ENCODE results near the gene ATP9B. TPM values are rescaled to one million over a fixed set of nuclear protein-coding genes. Genes with fewer than 3 reads are reported as not detected.

Gene ATP9B
- total RNA-seq, 1 donor from 2014 or later, result 52.0 TPM

DNA sequence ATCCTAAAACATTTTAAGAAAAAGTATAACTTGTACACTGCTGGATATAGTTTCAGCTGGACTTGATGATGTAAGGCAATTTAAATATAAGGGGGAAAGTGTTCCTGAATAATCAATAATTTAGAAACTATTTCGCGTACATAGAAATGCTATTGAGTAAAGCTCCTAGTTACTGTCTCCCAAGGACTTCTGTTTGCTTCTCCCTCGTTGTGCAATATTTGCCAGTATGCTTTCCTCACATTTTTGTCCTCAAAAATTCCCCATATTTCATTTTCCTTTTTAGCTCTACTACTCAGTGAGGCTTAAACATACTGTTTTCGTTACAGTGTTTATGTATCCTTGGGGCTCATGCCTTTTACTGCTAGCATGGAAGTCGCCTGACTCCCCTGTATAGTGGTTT is 36.9 kb downstream of the ATP9B start:
- TF ChIP-seq CTCF (IDR thresholded peaks at IDR 0.05; ENCODE audit: unreplicated experiment), result no peak
- Mint-ChIP-seq H3K36me3 (peaks cover 12% of the 10 kb centered on the region), H3K27ac (no peak overlapping the region), H3K4me3 (no peak overlapping the region), H3K4me1 (peaks cover 3% of the 10 kb centered on the region), H3K9me3 (peaks cover 6% of the 10 kb centered on the region), H3K27me3 (ENCODE audit: low read depth) (no peaks in the 10 kb centered on the region)
- DNase-seq (ENCODE audit: low spot score in 2 of 2, unreplicated experiment in 2 of 2), result no peak

- Mint-ChIP-seq H3K27me3 (ENCODE audit: low read depth) (no peaks in the 10 kb centered on the region), H3K4me3 (no peak overlapping the region), H3K4me1 (peaks cover 3% of the 10 kb centered on the region), H3K9me3 (no peaks in the 10 kb centered on the region), H3K36me3 (peaks cover 4% of the 10 kb centered on the region), H3K27ac (no peak overlapping the region)
- no peak for DNase-seq (ENCODE audit: low spot score in 2 of 2, unreplicated experiment in 2 of 2)
- TF ChIP-seq CTCF (IDR thresholded peaks at IDR 0.05; ENCODE audit: unreplicated experiment), result no peak
These were observed 38.7 kb downstream of the ATP9B start for GRCh38 chr18:79107886-79108285.

DNA sequence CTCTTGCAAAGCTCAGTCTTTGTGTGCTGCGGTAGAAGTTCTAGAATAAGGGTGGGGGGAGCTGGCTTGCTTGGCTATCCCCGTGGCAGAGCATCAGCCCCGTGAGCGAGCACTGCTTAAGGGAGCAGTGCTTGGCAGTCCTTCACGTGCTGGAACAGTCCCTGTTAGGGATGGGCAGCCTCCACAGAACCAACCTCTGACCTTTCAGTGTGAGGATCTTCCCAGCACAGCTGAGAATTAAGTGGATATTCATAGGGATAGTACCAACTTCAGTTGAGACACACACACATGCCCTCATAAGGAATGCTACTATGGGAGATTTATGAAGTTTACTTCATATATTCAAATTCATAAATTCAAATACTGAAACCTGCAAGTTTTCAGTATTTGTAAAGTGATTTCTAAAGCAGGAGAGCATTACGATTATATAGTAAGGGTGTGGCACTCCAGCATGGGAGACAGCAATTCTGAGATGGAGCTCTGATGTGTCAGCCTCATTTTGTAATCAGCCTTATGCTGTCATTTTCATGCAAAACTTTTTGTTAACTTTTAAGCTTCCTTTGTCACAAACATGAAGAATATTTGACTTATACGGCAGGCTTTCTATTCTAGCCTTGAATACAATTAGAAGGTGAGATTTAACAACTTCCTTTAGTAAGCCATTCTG is 39.5 kb downstream of the ATP9B start:
- no peak for DNase-seq (ENCODE audit: low spot score in 2 of 2, unreplicated experiment in 2 of 2)
- no peak for TF ChIP-seq CTCF (IDR thresholded peaks at IDR 0.05; ENCODE audit: unreplicated experiment)
- H3K27ac Mint-ChIP-seq, result no peak overlapping the region
- H3K4me1 Mint-ChIP-seq, result peaks cover 3% of the 10 kb centered on the region
- no peaks in the 10 kb centered on the region for H3K27me3 Mint-ChIP-seq (ENCODE audit: low read depth)
- peaks cover 4% of the 10 kb centered on the region for H3K36me3 Mint-ChIP-seq
- no peak overlapping the region for H3K4me3 Mint-ChIP-seq
- H3K9me3 Mint-ChIP-seq, result no peaks in the 10 kb centered on the region

DNA sequence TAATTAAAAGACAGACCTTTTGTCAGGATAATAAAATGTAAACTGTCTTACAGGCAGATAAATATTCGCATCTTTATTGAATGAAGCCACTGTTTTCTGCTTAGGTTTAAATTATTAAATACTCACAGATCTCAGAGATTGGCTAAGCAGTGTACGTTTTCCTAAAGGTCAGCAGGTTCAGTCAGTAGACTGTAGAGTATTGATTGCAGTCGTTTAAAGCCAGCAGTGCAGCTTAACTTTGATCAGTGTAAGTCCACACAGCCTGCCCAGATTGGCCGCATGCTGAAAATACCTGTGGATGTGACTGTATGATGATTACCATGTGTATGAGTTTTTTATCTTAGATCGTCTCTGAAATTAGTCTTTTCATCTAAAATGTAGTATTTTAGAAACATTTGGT is 42.3 kb downstream of the ATP9B start:
- H3K36me3 Mint-ChIP-seq, result peaks cover 11% of the 10 kb centered on the region
- H3K27me3 Mint-ChIP-seq (ENCODE audit: low read depth), result no peaks in the 10 kb centered on the region
- DNase-seq (ENCODE audit: low spot score in 2 of 2, unreplicated experiment in 2 of 2), result no peak
- no peak for TF ChIP-seq CTCF (IDR thresholded peaks at IDR 0.05; ENCODE audit: unreplicated experiment)
- no peaks in the 10 kb centered on the region for H3K9me3 Mint-ChIP-seq
- H3K4me1 Mint-ChIP-seq, result peaks cover 3% of the 10 kb centered on the region
- no peak overlapping the region for H3K27ac Mint-ChIP-seq
- no peak overlapping the region for H3K4me3 Mint-ChIP-seq

DNA sequence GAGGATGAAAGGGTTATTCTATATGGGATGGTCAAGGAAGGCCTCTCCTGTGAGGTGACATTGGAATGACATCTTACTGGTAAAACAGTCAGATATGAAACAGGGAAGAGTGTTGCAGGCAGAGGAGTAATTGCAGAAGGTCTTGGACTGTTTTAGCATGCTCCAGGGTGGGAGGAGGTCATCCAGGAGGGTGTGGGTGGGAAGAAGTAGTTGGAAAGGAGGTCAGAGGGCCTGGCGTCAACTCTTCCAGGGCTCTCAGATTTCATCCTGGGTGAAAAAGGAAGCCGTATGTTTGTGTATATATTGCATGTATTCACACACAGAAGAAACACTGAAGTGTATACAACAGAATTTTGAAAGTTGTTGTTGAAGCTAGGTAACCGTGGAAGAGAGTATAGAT is 48.2 kb downstream of the ATP9B start:
- Mint-ChIP-seq H3K27ac (no peak overlapping the region), H3K9me3 (no peaks in the 10 kb centered on the region)

More for the DNA sequence above, 48.2 kb downstream of the ATP9B start:
- H3K4me1 Mint-ChIP-seq, result no peaks in the 10 kb centered on the region
- H3K36me3 Mint-ChIP-seq, result peaks cover 18% of the 10 kb centered on the region
- H3K4me3 Mint-ChIP-seq, result no peak overlapping the region
- no peaks in the 10 kb centered on the region for H3K27me3 Mint-ChIP-seq (ENCODE audit: low read depth)
- TF ChIP-seq CTCF (IDR thresholded peaks at IDR 0.05; ENCODE audit: unreplicated experiment), result no peak
- no peak for DNase-seq (ENCODE audit: low spot score in 2 of 2, unreplicated experiment in 2 of 2)
